GM12878 (cell line): ENCODE data around the gene SLC6A9. TPM values are rescaled to one million over a fixed set of nuclear protein-coding genes. Genes with fewer than 3 reads are reported as not detected.

ENCODE experiments used
- ATAC-seq: fragments of 200-7000 bp; cut with Tn5 transposase; 3 replicates; pipeline ENCODE4 v1.9.1; 2020; ENCODE audit warnings: mild to moderate bottlenecking, moderate library complexity
- BruUV-seq: library from RNA; stranded (reverse); fragments of 400-500 nt; replicated peaks from 2 replicates; lab custom pipeline; 2021; lab: Mats Ljungman, UMichigan
- CTCF ChIA-PET: fragments of 300-600 bp; sonication (Branson Sonifier 250); formaldehyde crosslinking; extraction: SDS; loops from one replicate; lab custom pipeline; 2021; ENCODE audit warnings: inconsistent platforms; lab: Yijun Ruan, JAX
- POLR2A ChIA-PET: fragments of 350-600 bp; formaldehyde crosslinking; extraction: SDS; loops from one replicate; lab custom pipeline; 2021; ENCODE audit warnings: inconsistent platforms; lab: Charles Lee
- RAD21 ChIA-PET: fragments of 300-600 bp; sonication (Branson Sonifier 250); formaldehyde crosslinking; loops from one replicate; lab custom pipeline; 2023; ENCODE audit warnings: antibody characterized with exemption; ENCODE audit not compliant: unreplicated experiment; lab: Charles Lee
- SMC1A ChIA-PET: fragments of 300-600 bp; sonication (Branson Sonifier 250); formaldehyde crosslinking; loops from one replicate; lab custom pipeline; 2023; ENCODE audit not compliant: unreplicated experiment, uncharacterized antibody; lab: Charles Lee
- DNase-seq: peaks from one replicate; pipeline ENCODE4 v3.0.0-alpha.2; 2011; ENCODE audit warnings: low read depth, low spot score
- FAIRE-seq: peaks from 3 replicates; lab custom pipeline; 2011; peaks lifted over from hg19 to GRCh38; lab: Jason Lieb, UNC
- H2AFZ ChIP-seq: 2 replicates; pipeline ENCODE4 v1.6.0; 2011; ENCODE audit warnings: low read depth, low read length, control low read depth; ENCODE audit not compliant: control insufficient read depth
- H3K27ac ChIP-seq: 2 replicates; pipeline ENCODE4 v1.5.1; 2011; ENCODE audit warnings: control low read depth; ENCODE audit not compliant: control insufficient read depth, insufficient read depth
- H3K27me3 ChIP-seq, 2 experiments: replicated peaks in 1 of 2; 2 replicates each; pipeline versions ENCODE4 v1.6.0 to v1.6.1; 2011; ENCODE audit warnings: low read length in 1 of 2; ENCODE audit not compliant: control insufficient read depth in 2 of 2, insufficient read depth in 2 of 2
- H3K36me3 ChIP-seq, 2 experiments: 2 replicates each; pipeline ENCODE4 v1.5.1; 2011; ENCODE audit warnings: low read length in 1 of 2; ENCODE audit not compliant: control insufficient read depth in 2 of 2, insufficient read depth in 2 of 2
- H3K4me1 ChIP-seq: 2 replicates; pipeline ENCODE4 v1.6.1; 2011; ENCODE audit warnings: mild to moderate bottlenecking, low read length, moderate library complexity, mixed read lengths; ENCODE audit not compliant: control insufficient read depth, insufficient read depth
- H3K4me2 ChIP-seq: 2 replicates; pipeline ENCODE4 v1.6.0; 2011; ENCODE audit warnings: control low read depth; ENCODE audit not compliant: control insufficient read depth, insufficient read depth
- H3K4me3 ChIP-seq: fragments of 200-600 bp; sonication (generic); 2 replicates; pipeline ENCODE4 v1.5.1; 2016
- H3K79me2 ChIP-seq: 2 replicates; pipeline ENCODE4 v1.6.0; 2011; ENCODE audit warnings: low read length; ENCODE audit not compliant: control insufficient read depth, insufficient read depth
- H3K9ac ChIP-seq: 2 replicates; pipeline ENCODE4 v1.8.0; 2011; ENCODE audit warnings: low read length, control low read depth, mixed read lengths; ENCODE audit not compliant: control insufficient read depth, insufficient read depth
- H3K9me3 ChIP-seq: replicated peaks from 3 replicates; pipeline ENCODE4 v1.5.1; 2011; ENCODE audit warnings: mild to moderate bottlenecking, low read length; ENCODE audit not compliant: control insufficient read depth, insufficient read depth
- H4K20me1 ChIP-seq: 2 replicates; pipeline ENCODE4 v1.6.0; 2011; ENCODE audit not compliant: control insufficient read depth, insufficient read depth
- CREB1 ChIP-seq: IDR thresholded peaks from 2 replicates; pipeline ENCODE4 v1.6.1; 2012; ENCODE audit warnings: low read depth, mild to moderate bottlenecking, inconsistent platforms
- CTCF ChIP-seq, 3 experiments: IDR thresholded peaks in 2 of 3; conservative IDR thresholded peaks in 1 of 3; 2 replicates each; pipeline ENCODE4 v1.5.1; 2011; ENCODE audit warnings: low read depth in 3 of 3, low read length in 3 of 3, mild to moderate bottlenecking in 3 of 3, control low read depth in 2 of 3, moderate library complexity in 2 of 3, inconsistent platforms in 1 of 3, mixed read lengths in 1 of 3; ENCODE audit not compliant: control insufficient read depth in 2 of 3, insufficient read depth in 1 of 3; ENCODE audit errors: extremely low read depth in 1 of 3
- EGR1 ChIP-seq, 2 experiments: IDR thresholded peaks; 1 replicate in 1 of 2; 2 replicates in 1 of 2; pipeline ENCODE4 v1.6.1; 2011 to 2012; ENCODE audit warnings: low read depth in 2 of 2, low read length in 2 of 2, borderline replicate concordance in 1 of 2, mild to moderate bottlenecking in 1 of 2, moderate library complexity in 1 of 2
- ELK1 ChIP-seq: IDR thresholded peaks from 2 replicates; pipeline ENCODE4 v1.6.1; 2012; ENCODE audit warnings: low read depth, low read length, improper control_type of control experiment
- EZH2 ChIP-seq: IDR thresholded peaks from 2 replicates; pipeline ENCODE4 v1.6.1; 2012; ENCODE audit warnings: low read depth, mild to moderate bottlenecking, control low read depth, inconsistent platforms, low read length, borderline replicate concordance; ENCODE audit not compliant: control insufficient read depth
- KAT2A ChIP-seq: conservative IDR thresholded peaks from 2 replicates; pipeline ENCODE4 v1.6.1; 2011; ENCODE audit warnings: low read depth, low read length; ENCODE audit not compliant: control insufficient read depth
- PKNOX1 ChIP-seq: fragments of 450-650 bp; IDR thresholded peaks from 2 replicates; pipeline ENCODE4 v1.6.1; 2016; ENCODE audit warnings: mild to moderate bottlenecking
- RELA ChIP-seq: fragments of 450-650 bp; IDR thresholded peaks from 2 replicates; pipeline ENCODE4 v1.8.0; 2014; ENCODE audit warnings: borderline replicate concordance; ENCODE audit not compliant: partially characterized antibody
- SIX5 ChIP-seq: IDR thresholded peaks from 2 replicates; pipeline ENCODE4 v1.6.1; 2011; ENCODE audit warnings: mild to moderate bottlenecking, low read depth, low read length, moderate library complexity; ENCODE audit not compliant: severe bottlenecking
- SRF ChIP-seq, 2 experiments: IDR thresholded peaks; 2 replicates each; pipeline ENCODE4 v1.6.1; 2011; ENCODE audit warnings: low read depth in 2 of 2, low read length in 2 of 2, mild to moderate bottlenecking in 1 of 2, moderate library complexity in 1 of 2
- ZNF24 ChIP-seq: fragments of 450-650 bp; IDR thresholded peaks from 2 replicates; pipeline ENCODE4 v1.6.1; 2017; ENCODE audit warnings: antibody characterized with exemption, mild to moderate bottlenecking
- ZNF622 ChIP-seq: fragments of 450-650 bp; IDR thresholded peaks from 2 replicates; pipeline ENCODE4 v1.6.1; 2017; ENCODE audit warnings: mild to moderate bottlenecking, inconsistent platforms
- ZZZ3 ChIP-seq: IDR thresholded peaks from 2 replicates; pipeline ENCODE4 v1.6.1; 2011; ENCODE audit warnings: low read depth; ENCODE audit not compliant: control insufficient read depth, insufficient read length
- WGBS: methylation state at CpG from one replicate; pipeline ENCODE4 v1.1.6; 2016; ENCODE audit warnings: low lambda C conversion rate; ENCODE audit not compliant: insufficient replicate concordance, insufficient coverage; ENCODE audit errors: missing lambda C conversion rate; 5-methylcytosine and 5-hydroxymethylcytosine counted together
- in situ Hi-C: fragments of 300-500 bp; cut with MboI; formaldehyde crosslinking; loops from 9 replicates; pipeline ENCODE4 v1.14.3; 2018; ENCODE audit warnings: mixed read lengths
- intact Hi-C: fragments of 100-400 bp; cut with micrococcal nuclease; formaldehyde crosslinking; loops from one replicate; pipeline ENCODE4 v1.14.2; 2022; ENCODE audit not compliant: unreplicated experiment
- polyA plus RNA-seq, 11 experiments: library from polyadenylated mRNA; depleted of rRNA in 4 of 11; unstranded in 6 of 11; stranded (reverse) in 5 of 11; fragments of >200 nt; fragmentation: Nextera tagmentation in 4 of 11; fragmentation: Illumina TruSeq in 1 of 11; extraction: Ambion mirVana in 4 of 11; extraction: Trizol in 1 of 11; gene quantifications; 1 replicate in 1 of 11; 2 replicates in 10 of 11; pipeline versions ENCODE4 v1.2.1 to v1.2.3, GENCODE V29; 2011 to 2016; ENCODE audit warnings: inconsistent platforms in 2 of 11, missing spikeins in 2 of 11, low read depth in 1 of 11
- total RNA-seq, 4 experiments: library from RNA; depleted of rRNA in 3 of 4; stranded (reverse); fragments of >200 nt in 3 of 4; fragmentation: Illumina TruSeq in 1 of 4; extraction: Trizol in 1 of 4; gene quantifications; 2 replicates each; pipeline versions ENCODE4 v1.2.1 to v1.2.3, GENCODE V29; 2013 to 2021
- TF ChIP-seq, protein P1 (sequence below): IDR thresholded peaks from 2 replicates; pipeline ENCODE4 v1.6.1; 2012; ENCODE audit warnings: low read depth, low read length, improper control_type of control experiment
- TF ChIP-seq, protein P2 (sequence below): IDR thresholded peaks from 2 replicates; pipeline ENCODE4 v1.6.1; 2012; ENCODE audit warnings: low read depth, low read length, improper control_type of control experiment

SLC6A9 gene
- total and polyA plus RNA-seq, 10 of the 15 experiments (the other 5 are each of a cell fraction or from before 2014, with no cell fraction given) = 0.02 to 2.0 (median 0.63) TPM

DNA sequence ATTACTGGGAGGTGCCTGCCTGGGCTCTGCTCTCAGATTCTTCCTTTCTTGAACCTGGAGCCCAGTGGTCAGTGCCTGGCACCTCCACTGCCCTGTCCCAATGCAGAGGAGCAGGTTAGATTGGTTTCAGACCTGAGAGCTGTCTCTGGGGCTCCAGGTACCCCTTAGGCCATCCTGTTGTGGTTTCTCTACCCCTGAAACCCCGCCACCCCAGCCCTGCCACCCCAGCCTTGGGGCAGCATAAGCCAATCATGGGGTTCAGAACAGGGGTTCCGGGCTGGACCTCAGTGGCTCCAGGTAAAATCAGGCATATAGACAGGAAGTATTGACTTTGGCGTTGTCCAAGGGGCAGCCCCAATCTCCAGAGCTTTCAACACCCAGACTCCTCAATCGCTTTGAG, 3.2 kb upstream of the SLC6A9 start:
- CTCF ChIA-PET = interaction anchor here (3.9 to 8.9 kb wide), 4 partner anchors 14 to 270 kb away, joined by 25 to 167 read pairs (median 57); no protein-coding TSS in a partner anchor
- TF ChIP-seq SIX5 (no peak), RELA (no peak), ELK1 (no peak), KAT2A (no peak), SRF (IDR thresholded peaks at IDR 0.05; ENCODE audit: low read depth in 2 of 2, low read length in 2 of 2) (no peak), ZZZ3 (no peak), CTCF (IDR thresholded peaks at IDR 0.05 in 2 of 3, conservative IDR thresholded peaks at IDR 0.05 in 1 of 3; ENCODE audit: control insufficient read depth in 2 of 3, extremely low read depth in 1 of 3, insufficient read depth in 1 of 3, low read depth in 3 of 3, low read length in 3 of 3) (no peak), PKNOX1 (no peak), EZH2 (no peak), ZNF24 (no peak), ZNF622 (no peak), CREB1 (no peak), EGR1 (IDR thresholded peaks at IDR 0.05; ENCODE audit: borderline replicate concordance in 1 of 2, low read depth in 2 of 2, low read length in 2 of 2) (no peak)
- TF ChIP-seq, protein P1, sequence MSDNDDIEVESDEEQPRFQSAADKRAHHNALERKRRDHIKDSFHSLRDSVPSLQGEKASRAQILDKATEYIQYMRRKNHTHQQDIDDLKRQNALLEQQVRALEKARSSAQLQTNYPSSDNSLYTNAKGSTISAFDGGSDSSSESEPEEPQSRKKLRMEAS = no peak
- TF ChIP-seq, protein P2, sequence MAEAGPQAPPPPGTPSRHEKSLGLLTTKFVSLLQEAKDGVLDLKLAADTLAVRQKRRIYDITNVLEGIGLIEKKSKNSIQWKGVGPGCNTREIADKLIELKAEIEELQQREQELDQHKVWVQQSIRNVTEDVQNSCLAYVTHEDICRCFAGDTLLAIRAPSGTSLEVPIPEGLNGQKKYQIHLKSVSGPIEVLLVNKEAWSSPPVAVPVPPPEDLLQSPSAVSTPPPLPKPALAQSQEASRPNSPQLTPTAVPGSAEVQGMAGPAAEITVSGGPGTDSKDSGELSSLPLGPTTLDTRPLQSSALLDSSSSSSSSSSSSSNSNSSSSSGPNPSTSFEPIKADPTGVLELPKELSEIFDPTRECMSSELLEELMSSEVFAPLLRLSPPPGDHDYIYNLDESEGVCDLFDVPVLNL = no peak

More for the DNA sequence above, 3.2 kb upstream of the SLC6A9 start:
- no peaks in the 10 kb centered on the region for H3K36me3 ChIP-seq
- WGBS = 56% methylated on average over 3 of the region's 4 CpGs
- SMC1A ChIA-PET = interaction anchor here (2.1 kb wide), 1 partner anchor 99 kb away, joined by 5 read pairs; no protein-coding TSS in a partner anchor
- H3K9me3 ChIP-seq = no peaks in the 10 kb centered on the region
- no peaks in the 10 kb centered on the region for H3K27me3 ChIP-seq
- no peaks in the 10 kb centered on the region for H4K20me1 ChIP-seq
- H2AFZ ChIP-seq = no peak overlapping the region
- H3K4me1 ChIP-seq = peaks cover 3% of the 10 kb centered on the region
- RAD21 ChIA-PET = interaction anchor here (0.6 to 4.5 kb wide), 6 partner anchors 19 to 1113 kb away, joined by 3 to 39 read pairs (median 4); no protein-coding TSS in a partner anchor
- H3K4me2 ChIP-seq = no peak overlapping the region
- no peak for ATAC-seq
- POLR2A ChIA-PET = no interaction called here
- H3K27ac ChIP-seq = no peak overlapping the region
- no peak overlapping the region for H3K4me3 ChIP-seq
- DNase-seq = no peak
- H3K79me2 ChIP-seq = no peaks in the 10 kb centered on the region
- BruUV-seq = no TSS peak
- no peak overlapping the region for H3K9ac ChIP-seq
- in situ Hi-C loops (loop anchor here (10.0 kb wide), 1 partner anchor 270 kb away; no protein-coding TSS in a partner anchor), intact Hi-C loops (loop anchor here (5.0 kb wide), 1 partner anchor 42 kb away; the partner anchor contains the start of gene CCDC24)
- FAIRE-seq = no peak
